GM19468 (cell line): Measurements from ENCODE around the gene NPTXR.

ENCODE experiments used
- ATAC-seq: cut with Tn5 transposase; IDR thresholded peaks from one replicate; pipeline ENCODE4 v1.9.1; 2021; ENCODE audit warnings: mild to moderate bottlenecking, moderate library complexity, moderate number of reproducible peaks; ENCODE audit not compliant: unreplicated experiment; ENCODE audit errors: extremely low read depth

Gene NPTXR

GRCh38 chr22:38869663-38870062, 25.8 kb upstream of the NPTXR start:
- ATAC-seq: no peak

GRCh38 chr22:38868886-38869381, 25.1 kb upstream of the NPTXR start:
- no peak for ATAC-seq

- ATAC-seq: no peak
Measured at GRCh38 chr22:38868286-38868721, 24.5 kb upstream of the NPTXR start.

GRCh38 chr22:38867471-38868285, 23.9 kb upstream of the NPTXR start:
- no peak for ATAC-seq

DNA sequence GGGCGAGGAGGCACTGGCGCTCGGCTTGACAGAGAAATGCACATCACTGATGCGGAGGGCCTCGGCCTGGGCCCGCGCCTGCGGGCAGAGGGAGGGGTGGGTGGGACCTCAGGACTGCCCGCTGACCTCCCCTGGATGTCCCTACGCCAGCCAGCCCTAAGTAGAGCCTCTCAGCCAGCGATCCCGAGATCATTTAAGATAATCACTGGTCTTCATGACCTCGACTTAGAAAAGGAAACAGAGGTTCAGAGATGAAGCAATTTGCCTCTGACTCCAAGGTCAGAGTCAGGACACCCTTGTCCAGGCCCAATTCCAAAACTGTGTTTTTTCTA, 23.3 kb upstream of the NPTXR start:
- ATAC-seq: no peak

- no peak for ATAC-seq
Measured at GRCh38 chr22:38866399-38867123, 22.7 kb upstream of the NPTXR start.

DNA sequence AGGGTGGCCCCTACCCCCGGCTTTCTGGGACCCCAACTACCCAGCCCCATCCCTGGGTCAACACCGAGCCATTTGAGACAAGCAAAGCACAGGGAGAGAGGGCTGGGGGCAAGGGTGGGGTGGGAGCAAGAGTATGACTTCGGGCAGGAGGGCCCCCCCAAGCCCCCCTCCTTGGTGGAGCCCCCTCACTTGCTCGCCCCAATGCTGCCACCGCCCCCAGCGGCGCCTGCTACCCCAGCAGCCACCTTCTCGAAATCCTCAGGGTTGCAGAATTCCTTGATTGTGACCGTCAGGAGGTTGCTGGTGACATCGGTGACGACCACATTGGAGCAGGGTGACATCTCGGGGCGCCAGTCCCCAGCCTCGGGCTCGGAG, 22.2 kb upstream of the NPTXR start:
- ATAC-seq: no peak

GRCh38 chr22:38865201-38866023, 21.6 kb upstream of the NPTXR start:
- no peak for ATAC-seq

- ATAC-seq: no peak
Measured at GRCh38 chr22:38864361-38865191, 20.7 kb upstream of the NPTXR start.

GRCh38 chr22:38863531-38864131, 19.8 kb upstream of the NPTXR start:
- no peak for ATAC-seq

- ATAC-seq: no peak
Measured at GRCh38 chr22:38862375-38863329, 18.8 kb upstream of the NPTXR start.

DNA sequence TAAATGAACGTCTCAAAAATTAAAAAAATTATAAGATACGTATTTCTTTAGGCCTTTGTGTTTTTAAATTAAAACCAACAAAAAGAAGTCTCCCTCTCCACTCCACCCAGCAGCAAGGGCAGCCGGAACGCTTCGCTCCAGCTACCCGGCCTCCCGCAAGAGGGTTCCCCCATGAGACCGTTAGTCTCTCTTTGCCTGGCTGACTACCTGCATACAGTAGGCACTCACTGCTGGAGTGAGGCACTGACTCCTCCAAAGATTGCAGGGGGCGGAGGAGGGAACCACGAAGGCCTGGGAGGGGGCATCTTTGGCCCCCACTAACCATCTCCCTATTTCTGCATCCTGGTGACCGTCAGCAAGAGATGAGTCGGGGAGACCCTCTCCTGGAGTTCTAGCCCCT, 18.1 kb upstream of the NPTXR start:
- no peak for ATAC-seq

DNA sequence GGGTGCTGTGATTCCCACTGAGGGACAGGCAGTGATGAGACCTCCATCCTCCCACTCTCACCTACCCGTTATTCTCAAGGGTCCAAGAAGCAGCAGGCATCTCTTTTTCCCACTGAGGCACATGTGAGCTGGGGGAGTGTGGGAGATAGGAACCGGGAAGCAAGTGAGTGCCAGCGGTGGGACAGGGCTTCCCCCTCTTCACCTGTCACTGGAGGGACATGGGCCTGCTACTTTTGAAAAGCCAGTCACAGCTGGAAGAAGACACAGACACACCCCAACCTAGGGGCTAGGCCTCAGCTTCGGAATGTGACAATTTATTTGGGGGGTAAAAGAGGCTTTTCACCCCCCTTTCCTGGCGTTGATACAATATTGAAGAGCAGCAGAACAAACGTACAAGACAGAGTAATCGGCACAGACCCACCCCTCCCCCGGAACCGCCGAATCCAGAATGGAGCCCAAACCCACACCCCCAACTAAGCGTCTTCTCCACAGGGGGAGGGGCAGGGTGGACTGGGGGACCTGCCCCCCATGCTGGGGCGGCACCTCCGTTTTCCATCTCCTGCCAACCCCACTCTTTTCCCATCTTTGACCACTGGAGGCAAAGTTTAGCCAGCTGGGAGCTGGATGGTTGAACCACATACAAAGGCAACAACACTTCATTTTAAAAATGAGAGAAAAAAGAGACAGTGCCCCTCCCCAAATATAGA, 17.5 kb upstream of the NPTXR start:
- ATAC-seq: no peak

- no peak for ATAC-seq
Measured at GRCh38 chr22:38860283-38861169, 16.7 kb upstream of the NPTXR start.

DNA sequence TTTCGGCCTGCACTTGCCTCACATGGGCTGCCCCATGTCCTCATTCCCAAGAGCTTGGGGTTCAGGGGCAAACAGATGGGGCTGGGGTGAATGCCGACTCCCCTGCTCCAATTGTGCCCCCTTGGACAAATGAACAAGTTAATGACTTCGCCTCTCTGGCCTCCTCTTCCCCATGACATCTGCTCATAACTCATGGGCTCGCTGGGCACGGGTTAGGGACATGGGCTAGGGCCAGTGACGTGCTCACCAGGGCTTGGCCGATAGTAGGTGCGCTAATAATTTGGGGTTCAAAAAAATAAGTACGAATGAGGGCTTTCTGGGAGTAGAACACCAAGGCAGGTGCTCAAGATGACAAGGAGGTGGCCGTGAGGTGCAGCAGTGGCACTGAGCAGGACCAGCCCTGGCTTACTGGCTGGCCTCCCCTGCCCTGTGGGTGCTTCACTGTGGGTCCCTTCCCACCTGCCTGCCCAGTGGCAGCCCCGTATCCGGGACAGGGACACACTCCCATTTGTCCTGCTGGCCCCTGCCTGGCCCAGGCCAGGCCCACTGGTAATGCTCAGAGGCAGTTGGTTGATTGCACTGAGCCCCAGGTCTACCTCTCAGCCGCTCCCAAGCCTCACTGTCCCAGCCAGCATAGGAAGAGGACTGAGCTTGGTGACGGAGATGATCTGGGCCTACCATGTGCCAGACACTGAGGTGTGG, 15.9 kb upstream of the NPTXR start:
- no peak for ATAC-seq

DNA sequence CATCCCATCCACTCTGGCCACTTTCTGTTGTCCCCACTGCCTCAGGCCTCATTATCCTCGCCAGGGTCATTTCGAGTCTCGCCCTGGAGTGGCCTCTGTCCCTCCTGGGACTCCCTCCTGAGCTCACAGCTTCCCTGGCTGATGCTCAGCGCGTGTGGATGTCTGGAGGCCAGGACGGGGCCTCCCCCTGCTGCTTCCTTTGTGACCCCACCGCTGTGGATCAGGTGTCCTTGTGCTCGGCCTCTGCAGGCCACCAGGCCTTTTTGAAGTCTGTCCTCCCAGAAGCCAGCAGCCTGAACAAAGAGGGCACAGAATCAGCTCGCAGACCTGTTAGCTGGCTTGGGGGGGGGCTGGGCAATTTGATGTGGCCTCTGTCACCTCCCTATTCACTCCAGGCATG, 14.7 kb upstream of the NPTXR start:
- no peak for ATAC-seq
